Body of pancreas (tissue), 4 donors: Measurements from ENCODE around the gene TTC28.

ENCODE experiments used
- CTCF ChIP-seq, 7 experiments: fragments of 450-650 bp in 4 of 7; fragments of 200-600 bp in 3 of 7; sonication (generic) in 3 of 7; IDR thresholded peaks; one replicate each; pipeline ENCODE4 v1.5.1; 2016 to 2019; ENCODE audit warnings: antibody characterized with exemption in 7 of 7
- POLR2A ChIP-seq, 3 donors: fragments of 450-650 bp; IDR thresholded peaks; one replicate each; pipeline ENCODE4 v1.6.1; 2016; ENCODE audit warnings: antibody characterized with exemption in 3 of 3, mild to moderate bottlenecking in 2 of 3

- no peak for TF ChIP-seq CTCF (IDR thresholded peaks at IDR 0.05)
- TF ChIP-seq POLR2A (IDR thresholded peaks at IDR 0.05), result no peak
These were observed 457.1 kb downstream of the TTC28 start for GRCh38 chr22:28222571-28222970.
